Large intestine (tissue), 3 donors: ENCODE data around the gene MAPK12. TPM values are rescaled to one million over a fixed set of nuclear protein-coding genes. Genes with fewer than 3 reads are reported as not detected.

Experiments
- DNase-seq, 2 donors: peaks; one replicate each; pipeline versions ENCODE4 v3.0.0 to v3.0.0-alpha.2; 2013
- H3K27ac ChIP-seq: one replicate; pipeline ENCODE4 v1.5.1; 2013; ENCODE audit warnings: low read length
- H3K27me3 ChIP-seq: 2 replicates; pipeline ENCODE4 v1.6.1; 2013; ENCODE audit warnings: low read length; ENCODE audit not compliant: control insufficient read depth, insufficient read depth
- H3K36me3 ChIP-seq: 2 replicates; pipeline ENCODE4 v1.6.1; 2013; ENCODE audit warnings: low read length; ENCODE audit not compliant: control insufficient read depth, insufficient read depth
- H3K4me1 ChIP-seq: one replicate; pipeline ENCODE4 v1.6.1; 2013; ENCODE audit warnings: low read length; ENCODE audit not compliant: control insufficient read depth, insufficient read depth
- H3K4me3 ChIP-seq: one replicate; pipeline ENCODE4 v1.5.1; 2013; ENCODE audit warnings: low read length
- H3K9me3 ChIP-seq: one replicate; pipeline ENCODE4 v1.6.1; 2013; ENCODE audit warnings: mild to moderate bottlenecking, low read depth, low read length, moderate library complexity; ENCODE audit not compliant: control insufficient read depth
- WGBS: methylation state at CpG from one replicate; pipeline ENCODE4 v1.1.5; 2013; ENCODE audit warnings: low lambda C conversion rate; ENCODE audit not compliant: insufficient coverage; 5-methylcytosine and 5-hydroxymethylcytosine counted together
- polyA plus RNA-seq: library from polyadenylated mRNA; unstranded; fragments of 120-200 nt; gene quantifications from one replicate; pipeline ENCODE4 v1.2.1, GENCODE V29; 2013

MAPK12 gene
- polyA plus RNA-seq, 1 donor, result 7.6 TPM

- Histone ChIP-seq H3K9me3 (no peaks in the 10 kb centered on the region), H3K27me3 (no peaks in the 10 kb centered on the region), H3K4me1 (peaks cover 12% of the 10 kb centered on the region), H3K4me3 (peak within 1 kb of the TSS; percentile 67), H3K27ac (peak within 1 kb of the TSS; percentile 66), H3K36me3 (peaks cover 41% of the 10 kb centered on the region)
- WGBS, result no CpG with 5 or more reads among the region's 76 CpGs
- DNase-seq, result peak; percentile 91 to 95
Measured at GRCh38 chr22:50244420-50245213, 16.9 kb downstream of the MAPK12 start, which contains the start of gene TUBGCP6. Gene TUBGCP6 (minus strand): TSS chr22:50245023. CDS start chr22:50244459, 564 bp downstream.

DNA sequence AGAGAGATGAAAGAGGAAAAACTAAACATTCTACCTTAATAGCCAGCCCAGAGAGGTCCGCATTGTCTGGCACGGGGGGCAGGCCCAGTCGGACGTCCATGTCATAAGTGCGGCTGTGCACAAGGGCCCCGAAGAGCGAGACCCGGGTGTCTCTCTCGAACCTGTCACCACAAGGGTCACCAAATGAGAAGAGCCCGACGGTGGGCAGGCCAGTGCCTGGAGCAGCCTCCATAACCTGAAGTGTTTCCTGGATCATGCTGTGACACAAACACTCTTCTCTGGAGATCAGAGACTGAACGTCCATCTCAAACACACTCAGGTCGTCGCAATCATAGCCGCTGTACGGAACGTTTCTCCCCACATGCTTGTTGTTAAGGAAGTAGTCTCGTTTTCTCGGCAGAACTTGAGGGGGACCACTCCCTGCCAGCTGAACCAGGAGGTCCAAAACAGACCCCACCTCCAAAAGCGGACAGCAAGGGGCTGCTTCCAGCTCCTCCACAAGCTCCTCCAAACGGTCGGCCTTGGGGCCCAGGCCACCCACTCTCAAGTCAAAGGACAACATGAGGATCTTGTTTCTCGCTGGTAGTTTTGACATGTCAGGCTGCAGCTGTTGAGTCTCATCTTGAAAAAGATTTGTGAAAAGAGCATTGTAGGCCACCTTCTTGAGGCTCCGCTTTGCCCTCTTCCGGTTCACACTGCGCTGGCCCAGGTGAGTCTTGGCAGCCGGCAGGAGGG is 17.6 kb downstream of the MAPK12 start:
- DNase-seq, result peak in 1 of 2 donors; percentile 19
- H3K4me3 ChIP-seq, result peak overlapping the region; percentile 67
- H3K36me3 ChIP-seq, result peaks cover 42% of the 10 kb centered on the region
- peak overlapping the region; percentile 66 for H3K27ac ChIP-seq
- H3K27me3 ChIP-seq, result no peaks in the 10 kb centered on the region
- H3K9me3 ChIP-seq, result no peaks in the 10 kb centered on the region
- no CpG with 5 or more reads among the region's 27 CpGs for WGBS
- peaks cover 12% of the 10 kb centered on the region for H3K4me1 ChIP-seq

- peaks cover 32% of the 10 kb centered on the region for H3K36me3 ChIP-seq
- no peaks in the 10 kb centered on the region for H3K9me3 ChIP-seq
- H3K4me3 ChIP-seq, result peak overlapping the region; percentile 19
- no peak overlapping the region for H3K27ac ChIP-seq
- H3K27me3 ChIP-seq, result no peaks in the 10 kb centered on the region
- DNase-seq, result no peak
- 80% methylated on average over 3 of the region's 14 CpGs for WGBS
- peaks cover 12% of the 10 kb centered on the region for H3K4me1 ChIP-seq
Measured at GRCh38 chr22:50242406-50242949, 19.0 kb downstream of the MAPK12 start.

- WGBS, result no CpG with 5 or more reads among the region's 9 CpGs
- Histone ChIP-seq H3K36me3 (peaks cover 23% of the 10 kb centered on the region), H3K4me1 (peaks cover 3% of the 10 kb centered on the region), H3K9me3 (no peaks in the 10 kb centered on the region), H3K27ac (no peak overlapping the region), H3K27me3 (no peaks in the 10 kb centered on the region), H3K4me3 (no peak overlapping the region)
- no peak for DNase-seq
Measured at GRCh38 chr22:50238755-50239154, 22.7 kb downstream of the MAPK12 start.

- H3K27ac ChIP-seq, result no peak overlapping the region
- no CpG with 5 or more reads among the region's 11 CpGs for WGBS
- DNase-seq, result no peak
- no peaks in the 10 kb centered on the region for H3K9me3 ChIP-seq
- H3K4me3 ChIP-seq, result no peak overlapping the region
- no peaks in the 10 kb centered on the region for H3K4me1 ChIP-seq
- no peaks in the 10 kb centered on the region for H3K27me3 ChIP-seq
- H3K36me3 ChIP-seq, result peaks cover 37% of the 10 kb centered on the region
Measured at GRCh38 chr22:50236731-50237409, 24.6 kb downstream of the MAPK12 start.

DNA sequence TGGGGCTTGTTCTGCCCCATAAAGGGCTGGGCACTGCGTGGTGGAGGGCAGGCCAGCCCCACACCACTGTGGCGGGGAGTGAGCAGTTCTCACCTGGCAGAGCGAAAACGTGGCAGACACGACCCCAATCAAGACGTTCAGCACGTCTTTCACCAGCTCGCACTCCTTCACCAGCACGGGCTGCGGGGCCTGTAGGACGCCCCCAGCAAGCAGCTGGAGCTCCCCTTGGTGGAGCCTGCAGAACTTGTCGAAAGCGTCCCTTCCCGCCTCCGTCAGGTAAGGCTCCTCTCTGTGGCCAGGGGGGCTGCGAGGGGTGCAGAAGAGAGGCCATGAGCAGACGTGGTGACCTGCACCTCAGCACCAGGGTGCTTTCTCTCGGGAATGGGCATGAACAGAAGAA is 28.3 kb downstream of the MAPK12 start:
- Histone ChIP-seq H3K9me3 (no peaks in the 10 kb centered on the region), H3K27ac (no peak overlapping the region), H3K36me3 (peaks cover 37% of the 10 kb centered on the region), H3K4me3 (no peak overlapping the region), H3K27me3 (no peaks in the 10 kb centered on the region), H3K4me1 (no peaks in the 10 kb centered on the region)
- no CpG with 5 or more reads among the region's 18 CpGs for WGBS
- no peak for DNase-seq

DNA sequence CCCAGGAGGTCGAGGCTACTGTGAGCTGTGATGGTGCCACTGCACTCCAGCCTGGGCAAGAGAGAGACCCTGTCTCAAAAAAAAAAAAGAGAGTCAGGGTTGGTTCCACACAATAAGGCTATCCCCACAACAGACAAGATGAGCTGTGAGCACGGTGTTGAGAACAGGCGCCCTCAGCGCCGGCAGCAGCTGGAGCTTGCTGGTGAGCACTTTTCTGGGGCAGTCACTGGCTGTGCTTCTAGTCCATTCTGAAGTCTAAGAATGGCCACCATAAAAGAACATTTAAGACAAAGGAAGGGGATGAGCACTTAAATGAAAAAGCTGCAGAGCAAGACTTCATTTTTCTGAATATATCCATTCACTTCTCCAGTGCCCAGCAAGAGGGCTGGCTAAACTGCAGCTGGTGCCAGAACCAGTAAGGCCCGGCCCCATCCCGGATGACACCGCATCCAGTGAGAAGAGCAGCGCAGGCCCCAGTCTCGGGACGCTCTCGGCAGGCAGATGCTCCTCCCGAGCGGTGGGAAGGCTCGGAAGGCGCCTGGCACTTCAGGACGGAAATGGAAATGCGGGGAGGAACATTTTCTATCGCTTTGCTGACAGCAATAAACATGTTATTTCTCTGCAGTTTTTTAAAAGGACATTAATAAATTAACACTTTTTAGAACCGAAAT is 28.9 kb downstream of the MAPK12 start:
- H3K27me3 ChIP-seq, result no peaks in the 10 kb centered on the region
- H3K9me3 ChIP-seq, result no peaks in the 10 kb centered on the region
- no peak overlapping the region for H3K4me3 ChIP-seq
- WGBS, result 100% methylated on average over 3 of the region's 20 CpGs
- no peak for DNase-seq
- no peaks in the 10 kb centered on the region for H3K4me1 ChIP-seq
- H3K36me3 ChIP-seq, result peaks cover 40% of the 10 kb centered on the region
- H3K27ac ChIP-seq, result no peak overlapping the region

- no CpG with 5 or more reads among the region's 16 CpGs for WGBS
- DNase-seq, result no peak
- Histone ChIP-seq H3K27me3 (no peaks in the 10 kb centered on the region), H3K9me3 (no peaks in the 10 kb centered on the region), H3K27ac (no peak overlapping the region), H3K36me3 (peaks cover 53% of the 10 kb centered on the region), H3K4me1 (peaks cover 4% of the 10 kb centered on the region), H3K4me3 (no peak overlapping the region)
Measured at GRCh38 chr22:50229370-50229769, 32.1 kb downstream of the MAPK12 start.

GRCh38 chr22:50228366-50228765 is 33.1 kb downstream of the MAPK12 start:
- H3K36me3 ChIP-seq, result peaks cover 59% of the 10 kb centered on the region
- no CpG with 5 or more reads among the region's 9 CpGs for WGBS
- peaks cover 4% of the 10 kb centered on the region for H3K4me1 ChIP-seq
- no peak overlapping the region for H3K27ac ChIP-seq
- no peaks in the 10 kb centered on the region for H3K9me3 ChIP-seq
- H3K4me3 ChIP-seq, result no peak overlapping the region
- no peak for DNase-seq
- H3K27me3 ChIP-seq, result no peaks in the 10 kb centered on the region
